ENCODE measurements around the gene RNF166. TPM values are rescaled to one million over a fixed set of nuclear protein-coding genes. Genes with fewer than 3 reads are reported as not detected.

The RNF166 gene
- total and polyA plus RNA-seq, 2 of the 13 experiments (the other 11 are each of a cell fraction or from before 2014, with no cell fraction given): 21.4 to 23.0 TPM

GRCh38 chr16:88686439-88687253, 19.6 kb downstream of the RNF166 start, which contains the start of gene SNAI3 (continued):
- no peak for TF ChIP-seq ZHX1 (CRISPR knock-in tag; IDR thresholded peaks at IDR 0.05; ENCODE audit: low read depth)
- TF ChIP-seq CHD4 (IDR thresholded peaks at IDR 0.05; ENCODE audit: borderline replicate concordance, low read length): no peak
- TF ChIP-seq NFKBIZ (CRISPR knock-in tag; IDR thresholded peaks at IDR 0.05): 0 out of 2 replicates have a peak, but pooled peaks have one; percentile 30
- peak in 1 of 2 experiments; percentile 15; a peak in 2 of 4 replicates for TF ChIP-seq POLR2A (IDR thresholded peaks at IDR 0.05; ENCODE audit: insufficient read depth in 1 of 2, low read depth in 2 of 2, low read length in 2 of 2)
- TF ChIP-seq ZNF263 (CRISPR knock-in tag; IDR thresholded peaks at IDR 0.05): no peak; the same call in 1 of the 2 replicates
- peak; percentile 70; the same call in 1 of the 2 replicates for TF ChIP-seq GABPB1 (CRISPR knock-in tag; IDR thresholded peaks at IDR 0.05)
- TF ChIP-seq ZFYVE20 (CRISPR knock-in tag; IDR thresholded peaks at IDR 0.05; ENCODE audit: borderline replicate concordance, low read depth): no peak; the same call in 1 of the 2 replicates
- peak; percentile 31; the same call in 1 of the 2 replicates for TF ChIP-seq ZNF225 (CRISPR knock-in tag; IDR thresholded peaks at IDR 0.05)
- TF ChIP-seq ZNF367 (CRISPR knock-in tag; IDR thresholded peaks at IDR 0.05; ENCODE audit: borderline replicate concordance): peak; percentile 22; the same call in 1 of the 2 replicates
- peak; percentile 81 for TF ChIP-seq ZNF788 (CRISPR knock-in tag; IDR thresholded peaks at IDR 0.05; ENCODE audit: borderline replicate concordance)
- TF ChIP-seq ZNF451 (CRISPR knock-in tag; IDR thresholded peaks at IDR 0.05): 0 out of 2 replicates have a peak, but pooled peaks have one; percentile 12
- peak; percentile 52 for TF ChIP-seq HNF1B (CRISPR knock-in tag; IDR thresholded peaks at IDR 0.05)
- TF ChIP-seq ZBED4 (CRISPR knock-in tag; IDR thresholded peaks at IDR 0.05; ENCODE audit: borderline replicate concordance): no peak
- TF ChIP-seq ZBTB7B (CRISPR knock-in tag; IDR thresholded peaks at IDR 0.05): 0 out of 2 replicates have a peak, but pooled peaks have one; percentile 9
- no peak for TF ChIP-seq DNMT3B (CRISPR knock-in tag; conservative IDR thresholded peaks at IDR 0.05)
- TF ChIP-seq ZNF879 (CRISPR knock-in tag; IDR thresholded peaks at IDR 0.05): peak; percentile 87; the same call in 1 of the 2 replicates
- TF ChIP-seq ZFP91 (CRISPR knock-in tag; IDR thresholded peaks at IDR 0.05; ENCODE audit: borderline replicate concordance): peak; percentile 61; the same call in 1 of the 2 replicates
- peak; percentile 8; the same call in 1 of the 2 replicates for TF ChIP-seq ZNF331 (CRISPR knock-in tag; IDR thresholded peaks at IDR 0.05)
- TF ChIP-seq SNAPC2 (CRISPR knock-in tag; IDR thresholded peaks at IDR 0.05): peak; percentile 55; the same call in 1 of the 2 replicates
